ENCODE measurements around the gene NAGK.
"Not testable (repeated sequence)": the region's sequence is repeated elsewhere in the genome, so short reads cannot be mapped to it uniquely, and the experiment has no call there.

The NAGK gene

GRCh38 chr2:71070294-71071093, 2.0 kb downstream of the NAGK start:
- DNase-seq: no peak

GRCh38 chr2:71071681-71072398, 3.4 kb downstream of the NAGK start:
- peak; percentile 32 to 38 for DNase-seq

- DNase-seq: no peak
Observed at GRCh38 chr2:71072492-71072891, 4.0 kb downstream of the NAGK start.

GRCh38 chr2:71073475-71073874, 5.0 kb downstream of the NAGK start:
- no peak for DNase-seq

GRCh38 chr2:71074893-71075395, 6.5 kb downstream of the NAGK start:
- DNase-seq: no peak

- no peak for DNase-seq
Observed at GRCh38 chr2:71078624-71079023, 10.2 kb downstream of the NAGK start.

- peak; percentile 48 to 52 for DNase-seq
Observed at GRCh38 chr2:71082402-71083252, 14.2 kb downstream of the NAGK start.

GRCh38 chr2:71083297-71083696, 14.8 kb downstream of the NAGK start:
- DNase-seq: not testable (repeated sequence)

- DNase-seq: not testable (repeated sequence)
Observed at GRCh38 chr2:71083752-71084312, 15.4 kb downstream of the NAGK start.

- not testable (repeated sequence) for DNase-seq
Observed at GRCh38 chr2:71085325-71086003, 17.0 kb downstream of the NAGK start.

GRCh38 chr2:71089475-71089874, 21.0 kb downstream of the NAGK start:
- not testable (repeated sequence) for DNase-seq

- not testable (repeated sequence) for DNase-seq
Observed at GRCh38 chr2:71091808-71092207, 23.4 kb downstream of the NAGK start.

GRCh38 chr2:71092491-71093260, 24.2 kb downstream of the NAGK start:
- DNase-seq: not testable (repeated sequence)

- peak; percentile 49 to 50 for DNase-seq
Observed at GRCh38 chr2:71100195-71100964, 31.9 kb downstream of the NAGK start.

GRCh38 chr2:71101656-71102055, 33.2 kb downstream of the NAGK start:
- no peak for DNase-seq

GRCh38 chr2:71102981-71103681, 34.7 kb downstream of the NAGK start:
- no peak for DNase-seq

- DNase-seq: no peak
Observed at GRCh38 chr2:71103809-71104208, 35.4 kb downstream of the NAGK start.

- not testable (repeated sequence) for DNase-seq
Observed at GRCh38 chr2:71106463-71106862, 38.0 kb downstream of the NAGK start.

- no peak for DNase-seq
Observed at GRCh38 chr2:71108091-71108490, 39.6 kb downstream of the NAGK start.

- DNase-seq: no peak
Observed at GRCh38 chr2:71113843-71114242, 45.4 kb downstream of the NAGK start.

Measured in stimulated activated CD4-positive, alpha-beta T cell treated with anti-CD3 and anti-CD28 coated beads, Interleukin-2, amount 100 ng/mL, for 48 hours (primary cell).